CD14-positive monocyte (primary cell): ENCODE results near the gene PDE7B. TPM values are rescaled to one million over a fixed set of nuclear protein-coding genes. Genes with fewer than 3 reads are reported as not detected.

Experiments used
- DNase-seq, 3 donors: peaks; one replicate each; pipeline ENCODE4 v3.0.0-alpha.2; 2011 to 2022
- H2AFZ ChIP-seq: 2 replicates; pipeline ENCODE4 v1.6.0; 2012; ENCODE audit warnings: mild to moderate bottlenecking, low read depth, low read length, inconsistent platforms; ENCODE audit not compliant: insufficient read depth, poor library complexity, severe bottlenecking
- H3K27ac ChIP-seq, 2 donors: 1 replicate in 1 of 2; 2 replicates in 1 of 2; pipeline ENCODE4 v1.5.1; 2012 to 2013; ENCODE audit warnings: low read length in 2 of 2, control low read depth in 1 of 2, inconsistent platforms in 1 of 2, low read depth in 1 of 2, mild to moderate bottlenecking in 1 of 2
- H3K27me3 ChIP-seq, 2 donors: one replicate each; pipeline versions ENCODE4 v1.6.0 to v1.6.1; 2011 to 2013; ENCODE audit warnings: low read length in 2 of 2; ENCODE audit not compliant: control insufficient read depth in 2 of 2, insufficient read depth in 2 of 2
- H3K36me3 ChIP-seq, 2 donors: replicated peaks in 1 of 2; 1 replicate in 1 of 2; 2 replicates in 1 of 2; pipeline versions ENCODE4 v1.5.1 to v1.6.1; 2012 to 2013; ENCODE audit warnings: low read length in 2 of 2, control low read depth in 1 of 2, inconsistent platforms in 1 of 2, mild to moderate bottlenecking in 1 of 2; ENCODE audit not compliant: insufficient read depth in 2 of 2, control insufficient read depth in 1 of 2
- H3K4me1 ChIP-seq, 2 donors: 1 replicate in 1 of 2; 2 replicates in 1 of 2; pipeline versions ENCODE4 v1.5.1 to v1.6.1; 2012 to 2013; ENCODE audit warnings: low read length in 2 of 2, control low read depth in 1 of 2, inconsistent platforms in 1 of 2, mild to moderate bottlenecking in 1 of 2, moderate library complexity in 1 of 2; ENCODE audit not compliant: insufficient read depth in 2 of 2, control insufficient read depth in 1 of 2
- H3K4me2 ChIP-seq: replicated peaks from 2 replicates; pipeline ENCODE3; 2012; ENCODE audit warnings: low read length, moderate library complexity, mild to moderate bottlenecking; ENCODE audit not compliant: poor library complexity, severe bottlenecking; ENCODE audit errors: extremely low read depth
- H3K4me3 ChIP-seq, 3 experiments: fragments of 200-600 bp in 1 of 3; sonication (generic) in 1 of 3; replicated peaks in 1 of 3; 1 replicate in 2 of 3; 2 replicates in 1 of 3; pipeline ENCODE4 v1.5.1; 2011 to 2013; ENCODE audit warnings: low read length in 3 of 3, mild to moderate bottlenecking in 3 of 3, control low read depth in 2 of 3, low read depth in 2 of 3, inconsistent platforms in 1 of 3, moderate library complexity in 1 of 3
- H3K79me2 ChIP-seq: 2 replicates; pipeline ENCODE4 v1.6.0; 2012; ENCODE audit warnings: mild to moderate bottlenecking, control low read depth, inconsistent platforms, low read length, moderate library complexity; ENCODE audit not compliant: insufficient read depth
- H3K9ac ChIP-seq: 2 replicates; pipeline ENCODE4 v1.6.0; 2017; ENCODE audit warnings: low read length, mild to moderate bottlenecking; ENCODE audit not compliant: insufficient read depth, poor library complexity, severe bottlenecking
- H3K9me3 ChIP-seq, 2 donors: replicated peaks in 1 of 2; 1 replicate in 1 of 2; 2 replicates in 1 of 2; pipeline versions ENCODE4 v1.5.1 to v1.6.1; 2012 to 2013; ENCODE audit warnings: low read length in 2 of 2, control low read depth in 1 of 2; ENCODE audit not compliant: control insufficient read depth in 1 of 2, insufficient read depth in 1 of 2
- H4K20me1 ChIP-seq: 2 replicates; pipeline ENCODE4 v1.6.0; 2012; ENCODE audit warnings: mild to moderate bottlenecking, low read length, control low read depth, moderate library complexity; ENCODE audit not compliant: insufficient read depth
- H3K27ac Mint-ChIP-seq, 7 donors: one replicate each; pipeline ENCODE4 v1.8.0; 2020; ENCODE audit warnings: mild to moderate bottlenecking in 7 of 7, mixed read lengths in 7 of 7, moderate library complexity in 6 of 7, inconsistent platforms in 2 of 7
- H3K27me3 Mint-ChIP-seq, 3 donors: one replicate each; pipeline ENCODE4 v1.8.0; 2021 to 2022; ENCODE audit warnings: low read depth in 3 of 3, mild to moderate bottlenecking in 3 of 3, mixed read lengths in 3 of 3, moderate library complexity in 3 of 3, inconsistent platforms in 1 of 3
- H3K36me3 Mint-ChIP-seq, 2 donors: one replicate each; pipeline ENCODE4 v1.8.0; 2020; ENCODE audit warnings: mixed read lengths in 2 of 2, inconsistent platforms in 1 of 2, mild to moderate bottlenecking in 1 of 2
- H3K4me1 Mint-ChIP-seq: one replicate; pipeline ENCODE4 v1.8.0; 2020; ENCODE audit warnings: mild to moderate bottlenecking, mixed read lengths
- H3K4me3 Mint-ChIP-seq, 2 donors: one replicate each; pipeline ENCODE4 v1.8.0; 2020; ENCODE audit warnings: mild to moderate bottlenecking in 2 of 2, mixed read lengths in 2 of 2, moderate library complexity in 1 of 2
- H3K9me3 Mint-ChIP-seq, 7 donors: one replicate each; pipeline ENCODE4 v1.8.0; 2020 to 2022; ENCODE audit warnings: mixed read lengths in 7 of 7, mild to moderate bottlenecking in 6 of 7, moderate library complexity in 6 of 7, inconsistent platforms in 2 of 7
- WGBS: methylation state at CpG from one replicate; pipeline ENCODE4 v1.1.5; 2013; ENCODE audit warnings: missing lambda C conversion rate; ENCODE audit not compliant: insufficient coverage; 5-methylcytosine and 5-hydroxymethylcytosine counted together
- intact Hi-C, 2 donors: fragments of 100-400 bp; cut with micrococcal nuclease; formaldehyde crosslinking; loops; one replicate each; pipeline versions ENCODE4 v1.15.0 to v1.15.1; 2023
- polyA plus RNA-seq, 3 donors: library from polyadenylated mRNA; depleted of rRNA in 1 of 3; unstranded in 2 of 3; stranded (reverse) in 1 of 3; fragments of 300-500 nt in 2 of 3; fragments of >200 nt in 1 of 3; fragmentation: Illumina TruSeq in 2 of 3; gene quantifications; 1 replicate in 2 of 3; 2 replicates in 1 of 3; pipeline ENCODE4 v1.2.3, GENCODE V29; 2012 to 2021
- TF ChIP-seq, protein P1 (sequence below): fragments of 200-600 bp; IDR thresholded peaks from one replicate; pipeline ENCODE4 v1.8.0; 2022; ENCODE audit warnings: antibody characterized with exemption, mild to moderate bottlenecking

The PDE7B gene
- polyA plus RNA-seq, 3 donors: 0.37 to 1.1 (median 0.89) TPM

- Histone ChIP-seq H3K27me3 (no peaks in the 10 kb centered on the region), H3K36me3 (no peaks in the 10 kb centered on the region), H3K4me1 (no peaks in the 10 kb centered on the region), H3K27ac (no peak overlapping the region), H4K20me1 (no peaks in the 10 kb centered on the region), H3K79me2 (no peaks in the 10 kb centered on the region), H3K4me3 (no peak overlapping the region), H2AFZ (no peak overlapping the region), H3K9me3 (no peaks in the 10 kb centered on the region), H3K4me2 (no peak overlapping the region), H3K9ac (no peak overlapping the region)
- H3K4me1 Mint-ChIP-seq: peaks cover under 1% of the 10 kb centered on the region
- no peaks in the 10 kb centered on the region for H3K36me3 Mint-ChIP-seq
- peaks cover 0 to 2% (median 0%) of the 10 kb centered on the region in 7 donors for H3K9me3 Mint-ChIP-seq
- intact Hi-C loops: no loop called here
- H3K27me3 Mint-ChIP-seq: peaks cover 0 to 1% (median 0%) of the 10 kb centered on the region in 3 donors
- no peak for DNase-seq
- TF ChIP-seq, protein P1, sequence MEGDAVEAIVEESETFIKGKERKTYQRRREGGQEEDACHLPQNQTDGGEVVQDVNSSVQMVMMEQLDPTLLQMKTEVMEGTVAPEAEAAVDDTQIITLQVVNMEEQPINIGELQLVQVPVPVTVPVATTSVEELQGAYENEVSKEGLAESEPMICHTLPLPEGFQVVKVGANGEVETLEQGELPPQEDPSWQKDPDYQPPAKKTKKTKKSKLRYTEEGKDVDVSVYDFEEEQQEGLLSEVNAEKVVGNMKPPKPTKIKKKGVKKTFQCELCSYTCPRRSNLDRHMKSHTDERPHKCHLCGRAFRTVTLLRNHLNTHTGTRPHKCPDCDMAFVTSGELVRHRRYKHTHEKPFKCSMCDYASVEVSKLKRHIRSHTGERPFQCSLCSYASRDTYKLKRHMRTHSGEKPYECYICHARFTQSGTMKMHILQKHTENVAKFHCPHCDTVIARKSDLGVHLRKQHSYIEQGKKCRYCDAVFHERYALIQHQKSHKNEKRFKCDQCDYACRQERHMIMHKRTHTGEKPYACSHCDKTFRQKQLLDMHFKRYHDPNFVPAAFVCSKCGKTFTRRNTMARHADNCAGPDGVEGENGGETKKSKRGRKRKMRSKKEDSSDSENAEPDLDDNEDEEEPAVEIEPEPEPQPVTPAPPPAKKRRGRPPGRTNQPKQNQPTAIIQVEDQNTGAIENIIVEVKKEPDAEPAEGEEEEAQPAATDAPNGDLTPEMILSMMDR: no peak
- H3K27ac Mint-ChIP-seq: no peak overlapping the region
- no peak overlapping the region for H3K4me3 Mint-ChIP-seq
Observed at GRCh38 chr6:136060759-136061158, 209.3 kb downstream of the PDE7B start.

DNA sequence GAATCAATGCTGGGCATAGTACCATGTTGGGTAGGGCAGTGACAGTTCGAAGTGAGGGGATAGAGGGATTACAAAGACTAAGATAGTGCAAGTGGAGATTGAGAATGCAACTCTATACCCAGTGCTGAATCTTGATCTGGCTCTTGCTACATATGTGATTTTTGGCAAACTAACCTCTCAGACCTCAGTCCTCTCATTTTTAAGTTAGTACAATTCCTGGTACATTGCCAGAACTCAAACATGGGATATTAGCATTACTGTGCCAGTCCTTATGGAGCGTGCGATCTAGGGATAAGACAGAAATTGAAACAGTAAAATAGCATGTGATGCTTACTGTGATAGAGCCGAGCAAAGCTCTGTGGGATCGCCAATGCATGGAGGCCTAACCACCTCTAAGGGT is 210.2 kb downstream of the PDE7B start:
- Histone ChIP-seq H3K36me3 (no peaks in the 10 kb centered on the region), H3K27ac (no peak overlapping the region), H3K27me3 (no peaks in the 10 kb centered on the region), H4K20me1 (no peaks in the 10 kb centered on the region), H3K4me2 (no peak overlapping the region), H3K4me1 (no peaks in the 10 kb centered on the region), H3K79me2 (no peaks in the 10 kb centered on the region), H3K9ac (no peak overlapping the region), H3K9me3 (no peaks in the 10 kb centered on the region), H2AFZ (no peak overlapping the region), H3K4me3 (no peak overlapping the region)
- Mint-ChIP-seq H3K36me3 (no peaks in the 10 kb centered on the region), H3K27me3 (peaks cover 0 to 1% (median 0%) of the 10 kb centered on the region in 3 donors), H3K4me1 (peaks cover 2% of the 10 kb centered on the region), H3K9me3 (peaks cover 0 to under 1% (median 0%) of the 10 kb centered on the region in 7 donors), H3K4me3 (no peak overlapping the region), H3K27ac (no peak overlapping the region)
- intact Hi-C loops: no loop called here
- no peak for DNase-seq
- 100% methylated on average over 2 of the region's 5 CpGs for WGBS
- TF ChIP-seq, protein P1: no peak
